ENCODE data around the gene KCNJ15.

- TF ChIP-seq CTCF (conservative IDR thresholded peaks at IDR 0.05 in 1 of 2, IDR thresholded peaks at IDR 0.05 in 1 of 2; ENCODE audit: low read depth in 1 of 2, low read length in 2 of 2) (no peak), EZH2 (IDR thresholded peaks at IDR 0.05; ENCODE audit: low read length, missing control alignments) (no peak)
Measured at GRCh38 chr21:38349111-38349746, 92.4 kb downstream of the KCNJ15 start.
